ENCODE results near the gene DNAJC24. TPM values are rescaled to one million over a fixed set of nuclear protein-coding genes. Genes with fewer than 3 reads are reported as not detected.

Gene DNAJC24
- total and polyA plus RNA-seq, 4 donors, result 3.8 to 16.8 (median 6.2) TPM

GRCh38 chr11:31397239-31397834 is 27.7 kb downstream of the DNAJC24 start:
- H3K4me3 ChIP-seq (ENCODE audit: low read depth in 1 of 3, low read length in 3 of 3), result no peak overlapping the region

More at GRCh38 chr11:31397239-31397834, 27.7 kb downstream of the DNAJC24 start:
- H3K9ac ChIP-seq (ENCODE audit: low read depth in 1 of 2, low read length in 2 of 2), result no peak overlapping the region
- H3K27ac ChIP-seq (ENCODE audit: low read depth in 1 of 2, low read length in 2 of 2), result no peak overlapping the region
- peaks cover 0 to 2% (median 0%) of the 10 kb centered on the region in 4 donors for H3K4me1 ChIP-seq (ENCODE audit: control insufficient read depth in 4 of 4, insufficient read depth in 4 of 4, low read length in 3 of 4)
- WGBS, result 47% methylated on average over 5 of the region's 5 CpGs
- no peaks in the 10 kb centered on the region for H3K36me3 ChIP-seq (ENCODE audit: control insufficient read depth in 4 of 4, insufficient read depth in 3 of 4, low read depth in 1 of 4, low read length in 3 of 4)
- TF ChIP-seq RXRA (IDR thresholded peaks at IDR 0.05), result no peak
- no peak for TF ChIP-seq ZBTB33 (IDR thresholded peaks at IDR 0.05)
- no peak for TF ChIP-seq FOXA1 (IDR thresholded peaks at IDR 0.05)
- no peak for TF ChIP-seq ATF3 (IDR thresholded peaks at IDR 0.05)
- no peak for TF ChIP-seq FOXA2 (IDR thresholded peaks at IDR 0.05)
- TF ChIP-seq JUND (IDR thresholded peaks at IDR 0.05), result no peak
- TF ChIP-seq SP1 (IDR thresholded peaks at IDR 0.05), result no peak
- no peak for TF ChIP-seq REST (IDR thresholded peaks at IDR 0.05)
- peak; percentile 9 for TF ChIP-seq MAX (IDR thresholded peaks at IDR 0.05)
- TF ChIP-seq HNF4G (IDR thresholded peaks at IDR 0.05), result no peak
- peak; percentile 79 to 81 for TF ChIP-seq RAD21 (IDR thresholded peaks at IDR 0.05)
- TF ChIP-seq EGR1 (IDR thresholded peaks at IDR 0.05; ENCODE audit: low read depth in 2 of 2), result no peak
- TF ChIP-seq TAF1 (conservative IDR thresholded peaks at IDR 0.05), result no peak
- no peak for TF ChIP-seq GABPA (IDR thresholded peaks at IDR 0.05 in 1 of 2, conservative IDR thresholded peaks at IDR 0.05 in 1 of 2)
- peak; percentile 41 to 49 for TF ChIP-seq HNF4A (conservative IDR thresholded peaks at IDR 0.05)
- peak; percentile 54 for TF ChIP-seq CTCF (IDR thresholded peaks at IDR 0.05; ENCODE audit: low read depth, low read length, missing input control)
- no peak for TF ChIP-seq YY1 (IDR thresholded peaks at IDR 0.05)
- TF ChIP-seq NR2F2 (IDR thresholded peaks at IDR 0.05), result no peak
- H3K9me3 ChIP-seq (ENCODE audit: control insufficient read depth in 4 of 4, low read length in 3 of 4), result peaks cover 0 to 7% (median 4%) of the 10 kb centered on the region in 4 donors
- no peaks in the 10 kb centered on the region for H3K27me3 ChIP-seq (ENCODE audit: control insufficient read depth in 4 of 4, insufficient read depth in 4 of 4, low read length in 3 of 4)
- no peak for DNase-seq (ENCODE audit: low spot score)
